ENCODE results near the gene DAPK3.
"Not testable (repeated sequence)": the region's sequence is repeated elsewhere in the genome, so short reads cannot be mapped to it uniquely, and the experiment has no call there.

Gene DAPK3

GRCh38 chr19:3976495-3977241, 5.8 kb upstream of the DAPK3 start:
- DNase-seq (ENCODE audit: low read depth) = no peak
- TF ChIP-seq CTCF (IDR thresholded peaks at IDR 0.05; ENCODE audit: control insufficient read depth, insufficient read depth, low read depth, low read length, missing control alignments) = no peak
- H3K4me3 ChIP-seq (ENCODE audit: control insufficient read depth, low read depth, low read length) = no peak overlapping the region

- TF ChIP-seq CTCF (IDR thresholded peaks at IDR 0.05; ENCODE audit: control insufficient read depth, insufficient read depth, low read depth, low read length, missing control alignments) = no peak
- DNase-seq (ENCODE audit: low read depth) = no peak
- H3K4me3 ChIP-seq (ENCODE audit: control insufficient read depth, low read depth, low read length) = no peak overlapping the region
Observed at GRCh38 chr19:3975637-3976087, 4.8 kb upstream of the DAPK3 start.

GRCh38 chr19:3975144-3975543, 4.2 kb upstream of the DAPK3 start:
- no peak for TF ChIP-seq CTCF (IDR thresholded peaks at IDR 0.05; ENCODE audit: control insufficient read depth, insufficient read depth, low read depth, low read length, missing control alignments)
- H3K4me3 ChIP-seq (ENCODE audit: control insufficient read depth, low read depth, low read length) = no peak overlapping the region
- DNase-seq (ENCODE audit: low read depth) = no peak

GRCh38 chr19:3970313-3970807, 539 bp downstream of the DAPK3 start:
- peak overlapping the region; percentile 93 for H3K4me3 ChIP-seq (ENCODE audit: control insufficient read depth, low read depth, low read length)
- DNase-seq (ENCODE audit: low read depth) = no peak
- TF ChIP-seq CTCF (IDR thresholded peaks at IDR 0.05; ENCODE audit: control insufficient read depth, insufficient read depth, low read depth, low read length, missing control alignments) = no peak

- DNase-seq (ENCODE audit: low read depth) = peak; percentile 49
- TF ChIP-seq CTCF (IDR thresholded peaks at IDR 0.05; ENCODE audit: control insufficient read depth, insufficient read depth, low read depth, low read length, missing control alignments) = peak; percentile 42
- peak overlapping the region; percentile 93 for H3K4me3 ChIP-seq (ENCODE audit: control insufficient read depth, low read depth, low read length)
Observed at GRCh38 chr19:3969435-3970312, 1.2 kb downstream of the DAPK3 start.

GRCh38 chr19:3968556-3969434, 2.1 kb downstream of the DAPK3 start:
- peak; percentile 95 for DNase-seq (ENCODE audit: low read depth)
- TF ChIP-seq CTCF (IDR thresholded peaks at IDR 0.05; ENCODE audit: control insufficient read depth, insufficient read depth, low read depth, low read length, missing control alignments) = no peak
- peak overlapping the region; percentile 93 for H3K4me3 ChIP-seq (ENCODE audit: control insufficient read depth, low read depth, low read length)

- not testable (repeated sequence) for H3K4me3 ChIP-seq (ENCODE audit: control insufficient read depth, low read depth, low read length); DNase-seq (ENCODE audit: low read depth)
Observed at GRCh38 chr19:3967983-3968382, 2.9 kb downstream of the DAPK3 start.

Data from AG09309 (cell line).